Panc1 (cell line): Measurements from ENCODE around the gene MYL1. TPM values are rescaled to one million over a fixed set of nuclear protein-coding genes. Genes with fewer than 3 reads are reported as not detected.

Experiments used
- ATAC-seq: fragments of 200-7000 bp; cut with Tn5 transposase; 2 replicates; pipeline ENCODE4 v1.9.1; 2020; ENCODE audit warnings: mild to moderate bottlenecking, moderate library complexity
- BruUV-seq: library from RNA; stranded (reverse); fragments of 400-500 nt; replicated peaks from 2 replicates; lab custom pipeline; 2021; lab: Mats Ljungman, UMichigan
- CTCF ChIA-PET: fragments of 300-600 bp; sonication (Branson Sonifier 250); formaldehyde crosslinking; loops from one replicate; lab custom pipeline; 2022; ENCODE audit warnings: antibody characterized with exemption; lab: Charles Lee
- POLR2A ChIA-PET: fragments of 300-600 bp; sonication (Branson Sonifier 250); formaldehyde crosslinking; loops from one replicate; lab custom pipeline; 2022; ENCODE audit warnings: antibody characterized with exemption; lab: Charles Lee
- DNase-seq: peaks from one replicate; pipeline ENCODE4 v3.0.0-alpha.2; 2010; ENCODE audit warnings: low read depth, low spot score
- H3K27ac ChIP-seq: 2 replicates; pipeline ENCODE4 v1.5.1; 2011; ENCODE audit warnings: mild to moderate bottlenecking, low read length, inconsistent platforms
- H3K27me3 ChIP-seq: fragments of 200-500 bp; sonication (Bioruptor generic); 2 replicates; pipeline ENCODE4 v1.6.0; 2014; ENCODE audit warnings: low read length, inconsistent platforms; ENCODE audit not compliant: control insufficient read depth, insufficient read depth
- H3K36me3 ChIP-seq: fragments of 200-500 bp; sonication (Bioruptor generic); 2 replicates; pipeline ENCODE4 v1.5.1; 2014; ENCODE audit warnings: inconsistent platforms, mild to moderate bottlenecking, low read length, moderate library complexity; ENCODE audit not compliant: control insufficient read depth, insufficient read depth
- H3K4me1 ChIP-seq: 2 replicates; pipeline ENCODE4 v1.5.1; 2011; ENCODE audit warnings: inconsistent platforms, mild to moderate bottlenecking, low read length, moderate library complexity; ENCODE audit not compliant: control insufficient read depth, insufficient read depth
- H3K4me3 ChIP-seq, 2 experiments: 2 replicates each; pipeline ENCODE4 v1.5.1; 2011 to 2012; ENCODE audit warnings: low read depth in 2 of 2, low read length in 2 of 2, mild to moderate bottlenecking in 2 of 2, inconsistent platforms in 1 of 2, moderate library complexity in 1 of 2
- H3K9me3 ChIP-seq: fragments of 200-500 bp; sonication (Bioruptor generic); 2 replicates; pipeline ENCODE4 v1.5.1; 2014; ENCODE audit warnings: low read depth, mild to moderate bottlenecking, inconsistent platforms, low read length, moderate library complexity; ENCODE audit not compliant: control insufficient read depth, insufficient read depth
- POLR2AphosphoS5 ChIP-seq: IDR thresholded peaks from 2 replicates; pipeline ENCODE4 v1.6.1; 2012; ENCODE audit warnings: mild to moderate bottlenecking, low read depth, low read length, moderate library complexity
- SIN3A ChIP-seq: IDR thresholded peaks from 2 replicates; pipeline ENCODE4 v1.6.1; 2012; ENCODE audit warnings: low read depth, mild to moderate bottlenecking, low read length, moderate library complexity, borderline replicate concordance; ENCODE audit not compliant: insufficient read depth
- TCF7L2 ChIP-seq: IDR thresholded peaks from 2 replicates; pipeline ENCODE4 v1.6.1; 2011; ENCODE audit warnings: mild to moderate bottlenecking, low read depth, low read length, inconsistent platforms
- in situ Hi-C: cut with HindIII; loops from 2 replicates; pipeline ENCODE4 v1.10.0; 2016; ENCODE audit warnings: low sequenced_read_pairs, low pct_unique_long_range_greater_than_20kb
- intact Hi-C: fragments of 100-400 bp; cut with micrococcal nuclease; formaldehyde crosslinking; loops from one replicate; pipeline ENCODE4 v1.10.0; 2022; ENCODE audit not compliant: unreplicated experiment
- total RNA-seq: library from RNA; stranded (reverse); gene quantifications from one replicate; pipeline ENCODE4 v1.2.1, GENCODE V29; 2021; ENCODE audit not compliant: unreplicated experiment
- TF ChIP-seq, protein P1 (sequence below), 2 experiments: IDR thresholded peaks; 2 replicates each; pipeline ENCODE4 v1.6.1; 2011 to 2012; ENCODE audit warnings: low read depth in 2 of 2, control low read depth in 1 of 2, low read length in 1 of 2, mild to moderate bottlenecking in 1 of 2, moderate library complexity in 1 of 2; ENCODE audit not compliant: insufficient read depth in 1 of 2
- TF ChIP-seq, protein P2 (sequence below): fragments of 450-650 bp; IDR thresholded peaks from 2 replicates; pipeline ENCODE4 v1.5.1; 2017; ENCODE audit warnings: mild to moderate bottlenecking

Gene MYL1
- total RNA-seq, 1 experiment from 2014 or later = not detected

DNA sequence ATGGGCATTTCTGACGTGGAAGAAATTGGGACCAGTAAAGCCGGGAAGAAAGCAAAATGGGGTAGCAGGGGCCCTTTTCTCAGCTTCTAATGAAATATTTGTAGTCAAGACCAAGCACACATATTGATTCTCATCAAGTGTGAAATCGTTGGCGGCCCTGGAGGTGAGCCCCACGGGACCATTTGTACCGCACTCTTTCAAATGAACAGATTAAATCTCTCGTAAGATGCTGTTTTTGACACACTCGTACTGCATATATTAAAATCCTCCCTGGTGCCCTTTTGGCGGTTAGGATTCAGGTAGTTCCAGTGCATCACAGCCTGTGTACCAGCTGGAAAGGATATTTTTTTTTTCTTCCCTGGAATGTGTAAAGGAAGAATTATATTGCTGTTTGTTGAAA lies 9.9 kb upstream of the MYL1 start:
- POLR2A ChIA-PET = no interaction called here
- no TSS peak for BruUV-seq
- H3K27ac ChIP-seq = no peak overlapping the region
- H3K9me3 ChIP-seq = no peaks in the 10 kb centered on the region
- in situ Hi-C loops = no loop called here
- intact Hi-C loops = no loop called here
- no peaks in the 10 kb centered on the region for H3K4me1 ChIP-seq
- no peaks in the 10 kb centered on the region for H3K27me3 ChIP-seq
- TF ChIP-seq POLR2AphosphoS5 = no peak
- no peak for TF ChIP-seq TCF7L2
- TF ChIP-seq SIN3A = no peak
- TF ChIP-seq, protein P1, sequence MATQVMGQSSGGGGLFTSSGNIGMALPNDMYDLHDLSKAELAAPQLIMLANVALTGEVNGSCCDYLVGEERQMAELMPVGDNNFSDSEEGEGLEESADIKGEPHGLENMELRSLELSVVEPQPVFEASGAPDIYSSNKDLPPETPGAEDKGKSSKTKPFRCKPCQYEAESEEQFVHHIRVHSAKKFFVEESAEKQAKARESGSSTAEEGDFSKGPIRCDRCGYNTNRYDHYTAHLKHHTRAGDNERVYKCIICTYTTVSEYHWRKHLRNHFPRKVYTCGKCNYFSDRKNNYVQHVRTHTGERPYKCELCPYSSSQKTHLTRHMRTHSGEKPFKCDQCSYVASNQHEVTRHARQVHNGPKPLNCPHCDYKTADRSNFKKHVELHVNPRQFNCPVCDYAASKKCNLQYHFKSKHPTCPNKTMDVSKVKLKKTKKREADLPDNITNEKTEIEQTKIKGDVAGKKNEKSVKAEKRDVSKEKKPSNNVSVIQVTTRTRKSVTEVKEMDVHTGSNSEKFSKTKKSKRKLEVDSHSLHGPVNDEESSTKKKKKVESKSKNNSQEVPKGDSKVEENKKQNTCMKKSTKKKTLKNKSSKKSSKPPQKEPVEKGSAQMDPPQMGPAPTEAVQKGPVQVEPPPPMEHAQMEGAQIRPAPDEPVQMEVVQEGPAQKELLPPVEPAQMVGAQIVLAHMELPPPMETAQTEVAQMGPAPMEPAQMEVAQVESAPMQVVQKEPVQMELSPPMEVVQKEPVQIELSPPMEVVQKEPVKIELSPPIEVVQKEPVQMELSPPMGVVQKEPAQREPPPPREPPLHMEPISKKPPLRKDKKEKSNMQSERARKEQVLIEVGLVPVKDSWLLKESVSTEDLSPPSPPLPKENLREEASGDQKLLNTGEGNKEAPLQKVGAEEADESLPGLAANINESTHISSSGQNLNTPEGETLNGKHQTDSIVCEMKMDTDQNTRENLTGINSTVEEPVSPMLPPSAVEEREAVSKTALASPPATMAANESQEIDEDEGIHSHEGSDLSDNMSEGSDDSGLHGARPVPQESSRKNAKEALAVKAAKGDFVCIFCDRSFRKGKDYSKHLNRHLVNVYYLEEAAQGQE (IDR thresholded peaks at IDR 0.05; ENCODE audit: insufficient read depth in 1 of 2, low read depth in 2 of 2, low read length in 1 of 2) = no peak
- TF ChIP-seq, protein P2, sequence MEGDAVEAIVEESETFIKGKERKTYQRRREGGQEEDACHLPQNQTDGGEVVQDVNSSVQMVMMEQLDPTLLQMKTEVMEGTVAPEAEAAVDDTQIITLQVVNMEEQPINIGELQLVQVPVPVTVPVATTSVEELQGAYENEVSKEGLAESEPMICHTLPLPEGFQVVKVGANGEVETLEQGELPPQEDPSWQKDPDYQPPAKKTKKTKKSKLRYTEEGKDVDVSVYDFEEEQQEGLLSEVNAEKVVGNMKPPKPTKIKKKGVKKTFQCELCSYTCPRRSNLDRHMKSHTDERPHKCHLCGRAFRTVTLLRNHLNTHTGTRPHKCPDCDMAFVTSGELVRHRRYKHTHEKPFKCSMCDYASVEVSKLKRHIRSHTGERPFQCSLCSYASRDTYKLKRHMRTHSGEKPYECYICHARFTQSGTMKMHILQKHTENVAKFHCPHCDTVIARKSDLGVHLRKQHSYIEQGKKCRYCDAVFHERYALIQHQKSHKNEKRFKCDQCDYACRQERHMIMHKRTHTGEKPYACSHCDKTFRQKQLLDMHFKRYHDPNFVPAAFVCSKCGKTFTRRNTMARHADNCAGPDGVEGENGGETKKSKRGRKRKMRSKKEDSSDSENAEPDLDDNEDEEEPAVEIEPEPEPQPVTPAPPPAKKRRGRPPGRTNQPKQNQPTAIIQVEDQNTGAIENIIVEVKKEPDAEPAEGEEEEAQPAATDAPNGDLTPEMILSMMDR = no peak
- no peak overlapping the region for H3K4me3 ChIP-seq
- CTCF ChIA-PET = no interaction called here
- DNase-seq = no peak
- ATAC-seq = no peak
- H3K36me3 ChIP-seq = no peaks in the 10 kb centered on the region

DNA sequence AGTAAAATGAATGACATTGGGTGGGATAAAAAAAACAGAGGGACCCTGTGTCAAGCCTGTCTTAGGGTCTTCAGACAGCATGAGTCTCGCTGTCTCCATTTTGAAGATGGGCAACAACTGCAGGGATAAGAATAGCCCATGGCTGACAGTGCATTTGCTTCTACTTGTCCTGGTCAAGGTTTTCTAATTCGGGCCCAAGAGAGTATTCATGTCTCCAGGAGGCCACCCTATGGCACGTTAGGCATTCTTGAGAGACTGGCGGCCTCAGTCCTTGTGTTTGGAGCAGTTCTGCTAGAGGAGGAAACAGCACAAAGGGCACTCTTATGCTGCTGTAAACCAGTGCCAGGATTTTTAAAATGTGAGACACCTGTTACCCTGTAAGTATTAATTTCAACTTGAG lies 9.5 kb upstream of the MYL1 start:
- no TSS peak for BruUV-seq
- in situ Hi-C loops = no loop called here
- no peak overlapping the region for H3K4me3 ChIP-seq
- ATAC-seq = no peak
- H3K9me3 ChIP-seq = no peaks in the 10 kb centered on the region
- no peaks in the 10 kb centered on the region for H3K27me3 ChIP-seq
- intact Hi-C loops = no loop called here
- no peak overlapping the region for H3K27ac ChIP-seq
- ChIA-PET POLR2A (no interaction called here), CTCF (no interaction called here)
- H3K36me3 ChIP-seq = no peaks in the 10 kb centered on the region
- no peaks in the 10 kb centered on the region for H3K4me1 ChIP-seq
- TF ChIP-seq, protein P2 = no peak
- no peak for TF ChIP-seq POLR2AphosphoS5
- TF ChIP-seq TCF7L2 = no peak
- TF ChIP-seq, protein P1 (IDR thresholded peaks at IDR 0.05; ENCODE audit: insufficient read depth in 1 of 2, low read depth in 2 of 2, low read length in 1 of 2) = no peak
- TF ChIP-seq SIN3A = no peak
- no peak for DNase-seq
